Fibroblast of the aortic adventitia (primary cell): ENCODE data around the gene PGM2. TPM values are rescaled to one million over a fixed set of nuclear protein-coding genes. Genes with fewer than 3 reads are reported as not detected.

Source experiments
- DNase-seq: peaks from one replicate; pipeline ENCODE4 v3.0.0-alpha.2; 2010; ENCODE audit warnings: low read depth
- H3K4me3 ChIP-seq: 2 replicates; pipeline ENCODE4 v1.5.1; 2011; ENCODE audit warnings: low read depth, mild to moderate bottlenecking, control low read depth, low read length, moderate library complexity
- total RNA-seq: library from RNA; depleted of rRNA; stranded (reverse); fragments of >200 nt; gene quantifications from 2 replicates; pipeline ENCODE4 v1.2.3, GENCODE V29; 2012; ENCODE audit warnings: low replicate concordance
- TF ChIP-seq, protein P1 (sequence below): IDR thresholded peaks from 2 replicates; pipeline ENCODE4 v1.5.1; 2011; ENCODE audit warnings: mild to moderate bottlenecking, low read length, control low read depth, inconsistent platforms; ENCODE audit not compliant: insufficient read depth

The PGM2 gene
- total RNA-seq, 1 donor, result 21.4 TPM

DNA sequence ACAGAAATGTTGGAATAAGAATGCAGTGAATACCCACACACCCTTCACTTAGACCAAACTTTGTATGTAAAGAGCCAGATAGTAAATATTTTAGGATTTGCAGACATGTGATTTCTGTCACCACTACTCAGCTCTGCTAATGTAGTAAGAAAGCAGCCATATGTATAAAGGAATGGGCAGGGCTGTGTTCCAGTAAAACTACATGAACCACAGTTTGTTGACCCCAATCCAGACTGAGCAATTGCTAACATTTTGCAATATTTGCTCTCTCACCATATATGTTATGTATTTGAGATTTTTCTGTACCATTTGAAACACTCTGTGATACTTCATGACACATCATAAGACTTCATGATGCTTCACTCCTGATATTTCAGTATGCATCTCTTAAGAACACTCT, 32.4 kb downstream of the PGM2 start:
- DNase-seq, result no peak
- TF ChIP-seq, protein P1, sequence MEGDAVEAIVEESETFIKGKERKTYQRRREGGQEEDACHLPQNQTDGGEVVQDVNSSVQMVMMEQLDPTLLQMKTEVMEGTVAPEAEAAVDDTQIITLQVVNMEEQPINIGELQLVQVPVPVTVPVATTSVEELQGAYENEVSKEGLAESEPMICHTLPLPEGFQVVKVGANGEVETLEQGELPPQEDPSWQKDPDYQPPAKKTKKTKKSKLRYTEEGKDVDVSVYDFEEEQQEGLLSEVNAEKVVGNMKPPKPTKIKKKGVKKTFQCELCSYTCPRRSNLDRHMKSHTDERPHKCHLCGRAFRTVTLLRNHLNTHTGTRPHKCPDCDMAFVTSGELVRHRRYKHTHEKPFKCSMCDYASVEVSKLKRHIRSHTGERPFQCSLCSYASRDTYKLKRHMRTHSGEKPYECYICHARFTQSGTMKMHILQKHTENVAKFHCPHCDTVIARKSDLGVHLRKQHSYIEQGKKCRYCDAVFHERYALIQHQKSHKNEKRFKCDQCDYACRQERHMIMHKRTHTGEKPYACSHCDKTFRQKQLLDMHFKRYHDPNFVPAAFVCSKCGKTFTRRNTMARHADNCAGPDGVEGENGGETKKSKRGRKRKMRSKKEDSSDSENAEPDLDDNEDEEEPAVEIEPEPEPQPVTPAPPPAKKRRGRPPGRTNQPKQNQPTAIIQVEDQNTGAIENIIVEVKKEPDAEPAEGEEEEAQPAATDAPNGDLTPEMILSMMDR, result no peak
- H3K4me3 ChIP-seq, result no peak overlapping the region

DNA sequence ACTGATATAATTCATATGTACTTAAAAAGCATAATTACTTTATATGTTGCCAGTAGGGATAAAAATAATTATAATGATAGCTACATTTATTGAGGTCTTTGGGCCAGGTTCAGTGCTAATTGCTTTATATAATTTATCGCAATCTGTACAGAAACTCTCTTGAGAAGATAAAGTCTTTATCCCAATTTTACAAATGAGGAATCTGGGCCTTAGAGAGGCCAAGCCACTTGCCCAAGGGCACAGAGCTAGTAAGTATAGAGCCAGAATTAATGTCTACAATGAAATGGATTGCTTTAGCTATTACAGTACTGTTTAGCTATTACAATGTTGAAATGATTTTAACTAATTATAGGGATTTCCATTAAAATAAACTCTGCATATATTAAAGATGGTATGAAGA, 33.8 kb downstream of the PGM2 start:
- H3K4me3 ChIP-seq, result no peak overlapping the region
- TF ChIP-seq, protein P1, result no peak
- no peak for DNase-seq

DNA sequence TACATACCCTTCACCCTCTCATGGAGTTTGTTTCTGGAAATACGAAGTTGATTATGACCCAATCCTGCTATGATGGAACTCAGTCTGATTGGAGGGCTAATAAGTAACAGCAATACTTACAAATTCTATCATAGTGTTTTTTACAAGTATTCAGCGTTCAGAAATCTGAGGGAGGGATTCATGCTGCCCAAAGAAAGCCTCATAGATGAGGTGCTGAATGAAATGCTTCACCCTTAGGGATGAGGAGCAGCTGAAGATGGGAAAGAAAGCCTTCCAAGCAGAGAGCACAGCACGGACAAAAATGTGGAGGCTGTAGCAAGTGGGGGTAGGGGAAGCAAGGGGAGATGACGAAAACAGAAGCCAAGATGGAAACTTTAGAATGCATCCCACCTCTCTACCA, 36.5 kb downstream of the PGM2 start:
- DNase-seq, result no peak
- TF ChIP-seq, protein P1, result no peak
- H3K4me3 ChIP-seq, result no peak overlapping the region

- H3K4me3 ChIP-seq, result no peak overlapping the region
- DNase-seq, result no peak
- TF ChIP-seq, protein P1, result no peak
These were observed 38.3 kb downstream of the PGM2 start for GRCh38 chr4:37864786-37865185.

- TF ChIP-seq, protein P1, result no peak
- DNase-seq, result no peak
- no peak overlapping the region for H3K4me3 ChIP-seq
These were observed 39.0 kb downstream of the PGM2 start for GRCh38 chr4:37865450-37865849.

- TF ChIP-seq, protein P1, result no peak
- no peak for DNase-seq
- H3K4me3 ChIP-seq, result no peak overlapping the region
These were observed 40.6 kb downstream of the PGM2 start for GRCh38 chr4:37867102-37867501.

DNA sequence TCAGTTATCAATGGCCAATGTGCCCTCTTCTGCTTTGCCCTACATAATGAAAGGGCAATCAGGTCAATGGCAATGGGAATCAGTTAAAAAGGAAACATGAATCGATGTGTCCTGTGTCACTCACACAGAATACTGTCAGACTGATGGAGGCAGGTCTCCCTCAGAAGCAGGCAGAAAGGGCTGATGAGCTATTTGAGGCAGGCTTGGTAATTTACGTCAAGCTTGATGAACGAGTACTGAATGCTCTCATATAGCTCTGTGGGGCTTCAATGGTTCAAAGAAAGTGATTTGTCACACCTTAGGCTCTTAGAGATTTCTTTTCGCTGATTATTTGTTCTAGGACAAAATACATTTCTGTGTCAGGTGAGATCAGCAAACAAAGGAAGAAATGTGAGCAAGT, 41.8 kb downstream of the PGM2 start:
- TF ChIP-seq, protein P1, result no peak
- DNase-seq, result no peak
- H3K4me3 ChIP-seq, result no peak overlapping the region
